Stimulated activated naive CD8-positive, alpha-beta T cell treated with anti-CD3 and anti-CD28 coated beads, Interleukin-15, Interleukin-2, amounts not matched to agents 100 U/mL and 50 U/mL, for 24 hours (primary cell): Measurements from ENCODE around the gene EMP2.
"Not testable (repeated sequence)": the region's sequence is repeated elsewhere in the genome, so short reads cannot be mapped to it uniquely, and the experiment has no call there.

ENCODE experiments used
- ATAC-seq: fragments of 150-1000 bp; cut with Tn5 transposase; one replicate; pipeline ENCODE4 v1.10.0; 2021
- DNase-seq: peaks from one replicate; pipeline ENCODE4 v3.0.0; 2021

The EMP2 gene

GRCh38 chr16:10552281-10552680, 28.1 kb downstream of the EMP2 start:
- ATAC-seq: no peak
- no peak for DNase-seq

GRCh38 chr16:10551881-10552280, 28.5 kb downstream of the EMP2 start:
- DNase-seq (no peak), ATAC-seq (no peak)

GRCh38 chr16:10548404-10548803, 32.0 kb downstream of the EMP2 start:
- no peak for DNase-seq
- no peak for ATAC-seq

- no peak for DNase-seq
- ATAC-seq: no peak
Measured at GRCh38 chr16:10547708-10548107, 32.7 kb downstream of the EMP2 start.

- no peak for ATAC-seq
- DNase-seq: no peak
Measured at GRCh38 chr16:10543231-10543977, 37.0 kb downstream of the EMP2 start.

GRCh38 chr16:10541366-10541765, 39.0 kb downstream of the EMP2 start:
- ATAC-seq (no peak), DNase-seq (no peak)

GRCh38 chr16:10539793-10540192, 40.6 kb downstream of the EMP2 start:
- DNase-seq (no peak), ATAC-seq (no peak)

GRCh38 chr16:10539236-10539635, 41.2 kb downstream of the EMP2 start:
- ATAC-seq (no peak), DNase-seq (no peak)

- no peak for ATAC-seq
- DNase-seq: no peak
Measured at GRCh38 chr16:10538583-10538982, 41.8 kb downstream of the EMP2 start.

GRCh38 chr16:10537946-10538345, 42.5 kb downstream of the EMP2 start:
- ATAC-seq: no peak

GRCh38 chr16:10536814-10537389, 43.5 kb downstream of the EMP2 start:
- no peak for DNase-seq
- no peak for ATAC-seq

More at GRCh38 chr16:10537946-10538345, 42.5 kb downstream of the EMP2 start:
- no peak for DNase-seq

- not testable (repeated sequence) for ATAC-seq
Measured at GRCh38 chr16:10536328-10536727, 44.1 kb downstream of the EMP2 start.

GRCh38 chr16:10535461-10535860, 44.9 kb downstream of the EMP2 start:
- no peak for ATAC-seq

More at GRCh38 chr16:10536328-10536727, 44.1 kb downstream of the EMP2 start:
- DNase-seq: not testable (repeated sequence)

GRCh38 chr16:10534748-10535147, 45.6 kb downstream of the EMP2 start:
- DNase-seq (no peak), ATAC-seq (no peak)

More at GRCh38 chr16:10535461-10535860, 44.9 kb downstream of the EMP2 start:
- DNase-seq: no peak

GRCh38 chr16:10533612-10534011, 46.8 kb downstream of the EMP2 start:
- not testable (repeated sequence) for DNase-seq

GRCh38 chr16:10531582-10531981, 48.8 kb downstream of the EMP2 start:
- DNase-seq: no peak
- ATAC-seq: no peak

More at GRCh38 chr16:10533612-10534011, 46.8 kb downstream of the EMP2 start:
- ATAC-seq: not testable (repeated sequence)

GRCh38 chr16:10530685-10531084, 49.7 kb downstream of the EMP2 start:
- ATAC-seq (no peak), DNase-seq (no peak)

GRCh38 chr16:10529895-10530669, 50.3 kb downstream of the EMP2 start:
- DNase-seq (no peak), ATAC-seq (no peak)

GRCh38 chr16:10528635-10529034, 51.8 kb downstream of the EMP2 start:
- ATAC-seq: no peak
- no peak for DNase-seq

- ATAC-seq: no peak
- DNase-seq: no peak
Measured at GRCh38 chr16:10526962-10527361, 53.4 kb downstream of the EMP2 start.

- DNase-seq (no peak), ATAC-seq (no peak)
Measured at GRCh38 chr16:10525214-10525825, 55.1 kb downstream of the EMP2 start.

- no peak for ATAC-seq
- no peak for DNase-seq
Measured at GRCh38 chr16:10522966-10523365, 57.4 kb downstream of the EMP2 start.
